Endothelial cell of umbilical vein (primary cell): ENCODE results near the gene RAPH1.

Experiments used
- MYC ChIP-seq: IDR thresholded peaks from one replicate; pipeline ENCODE4 v1.6.1; 2011; ENCODE audit warnings: mild to moderate bottlenecking, low read depth, low read length
- POLR2AphosphoS5 ChIP-seq: IDR thresholded peaks from 2 replicates; pipeline ENCODE4 v1.6.1; 2012; ENCODE audit warnings: low read depth, mild to moderate bottlenecking, control low read depth, low read length, moderate library complexity; ENCODE audit not compliant: insufficient read depth
- TF ChIP-seq, protein P1 (sequence below), 2 donors: IDR thresholded peaks; 1 replicate in 1 of 2; 2 replicates in 1 of 2; pipeline ENCODE4 v1.5.1; 2011; ENCODE audit warnings: low read length in 2 of 2, mild to moderate bottlenecking in 2 of 2, moderate library complexity in 2 of 2, control low read depth in 1 of 2, inconsistent platforms in 1 of 2, low read depth in 1 of 2; ENCODE audit not compliant: insufficient read depth in 1 of 2; ENCODE audit errors: extremely low read depth in 1 of 2
- TF ChIP-seq, protein P2 (sequence below): IDR thresholded peaks from 2 replicates; pipeline ENCODE4 v1.6.1; 2011; ENCODE audit not compliant: insufficient read depth, insufficient read length

DNA sequence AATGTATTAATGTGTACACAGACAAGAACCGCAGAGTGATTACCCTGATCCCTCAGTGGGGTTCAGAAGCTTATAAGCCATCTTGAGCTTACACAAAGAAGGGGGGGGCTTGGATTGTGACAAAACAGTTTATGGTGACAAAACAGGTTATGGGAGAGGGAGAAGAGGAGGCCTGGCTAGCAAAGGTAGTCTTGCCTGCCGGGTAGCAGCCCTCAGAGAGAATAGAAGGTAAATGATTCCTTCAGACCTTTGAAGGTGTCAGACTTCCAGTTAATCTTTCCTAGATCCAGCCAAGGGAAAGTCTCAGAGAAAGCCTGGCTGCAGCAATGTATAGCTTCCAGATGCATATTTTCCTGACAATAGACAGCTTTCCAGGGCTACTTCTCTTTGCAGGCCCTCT lies 44.6 kb upstream of the RAPH1 start:
- TF ChIP-seq, protein P1, sequence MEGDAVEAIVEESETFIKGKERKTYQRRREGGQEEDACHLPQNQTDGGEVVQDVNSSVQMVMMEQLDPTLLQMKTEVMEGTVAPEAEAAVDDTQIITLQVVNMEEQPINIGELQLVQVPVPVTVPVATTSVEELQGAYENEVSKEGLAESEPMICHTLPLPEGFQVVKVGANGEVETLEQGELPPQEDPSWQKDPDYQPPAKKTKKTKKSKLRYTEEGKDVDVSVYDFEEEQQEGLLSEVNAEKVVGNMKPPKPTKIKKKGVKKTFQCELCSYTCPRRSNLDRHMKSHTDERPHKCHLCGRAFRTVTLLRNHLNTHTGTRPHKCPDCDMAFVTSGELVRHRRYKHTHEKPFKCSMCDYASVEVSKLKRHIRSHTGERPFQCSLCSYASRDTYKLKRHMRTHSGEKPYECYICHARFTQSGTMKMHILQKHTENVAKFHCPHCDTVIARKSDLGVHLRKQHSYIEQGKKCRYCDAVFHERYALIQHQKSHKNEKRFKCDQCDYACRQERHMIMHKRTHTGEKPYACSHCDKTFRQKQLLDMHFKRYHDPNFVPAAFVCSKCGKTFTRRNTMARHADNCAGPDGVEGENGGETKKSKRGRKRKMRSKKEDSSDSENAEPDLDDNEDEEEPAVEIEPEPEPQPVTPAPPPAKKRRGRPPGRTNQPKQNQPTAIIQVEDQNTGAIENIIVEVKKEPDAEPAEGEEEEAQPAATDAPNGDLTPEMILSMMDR (IDR thresholded peaks at IDR 0.05; ENCODE audit: extremely low read depth in 1 of 2, insufficient read depth in 1 of 2, low read depth in 1 of 2, low read length in 2 of 2): no peak
- no peak for TF ChIP-seq MYC
- TF ChIP-seq, protein P2, sequence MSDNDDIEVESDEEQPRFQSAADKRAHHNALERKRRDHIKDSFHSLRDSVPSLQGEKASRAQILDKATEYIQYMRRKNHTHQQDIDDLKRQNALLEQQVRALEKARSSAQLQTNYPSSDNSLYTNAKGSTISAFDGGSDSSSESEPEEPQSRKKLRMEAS: no peak
- TF ChIP-seq POLR2AphosphoS5: no peak
